Stimulated activated CD4-positive, alpha-beta T cell treated with anti-CD3 and anti-CD28 coated beads, Interleukin-15, amount 100 ng/mL, for 1 hour (primary cell): ENCODE measurements around the gene TNRC18.
"Not testable (repeated sequence)": the region's sequence is repeated elsewhere in the genome, so short reads cannot be mapped to it uniquely, and the experiment has no call there.

Experiments
- DNase-seq, 2 donors: peaks; one replicate each; pipeline ENCODE4 v3.0.0-alpha.2; 2020; ENCODE audit warnings: low read depth in 1 of 2, low spot score in 1 of 2

TNRC18 gene

GRCh38 chr7:5423306-5423975, at the start of gene TNRC18:
Gene TNRC18, minus strand, starts transcription at chr7:5423834. Its CDS starts 2,588 bp downstream, at chr7:5421246.
- DNase-seq, result no peak

- DNase-seq, result no peak
These were observed 49.0 kb upstream of the TNRC18 start for GRCh38 chr7:5472432-5473315.

- not testable (repeated sequence) for DNase-seq
These were observed 48.0 kb upstream of the TNRC18 start for GRCh38 chr7:5471623-5472022.

- DNase-seq, result no peak
These were observed 47.2 kb upstream of the TNRC18 start for GRCh38 chr7:5470816-5471215.

- no peak for DNase-seq
These were observed 46.5 kb upstream of the TNRC18 start for GRCh38 chr7:5470167-5470532.

GRCh38 chr7:5469375-5470166, 45.9 kb upstream of the TNRC18 start:
- no peak for DNase-seq

GRCh38 chr7:5467645-5468044, 44.0 kb upstream of the TNRC18 start:
- DNase-seq, result no peak

- no peak for DNase-seq
These were observed 42.9 kb upstream of the TNRC18 start for GRCh38 chr7:5466551-5466950.

GRCh38 chr7:5463031-5463430, 39.4 kb upstream of the TNRC18 start:
- no peak for DNase-seq

GRCh38 chr7:5462216-5462615, 38.6 kb upstream of the TNRC18 start:
- DNase-seq, result no peak

- DNase-seq, result no peak
These were observed 35.4 kb upstream of the TNRC18 start for GRCh38 chr7:5458921-5459480.

- no peak for DNase-seq
These were observed 33.7 kb upstream of the TNRC18 start for GRCh38 chr7:5457245-5457735.

- no peak for DNase-seq
These were observed 32.8 kb upstream of the TNRC18 start for GRCh38 chr7:5456409-5456808.

- DNase-seq, result no peak
These were observed 32.1 kb upstream of the TNRC18 start for GRCh38 chr7:5455581-5456219.

GRCh38 chr7:5455175-5455574, 31.5 kb upstream of the TNRC18 start:
- DNase-seq, result no peak

GRCh38 chr7:5454485-5454884, 30.9 kb upstream of the TNRC18 start:
- no peak for DNase-seq

GRCh38 chr7:5453566-5454075, 30.0 kb upstream of the TNRC18 start:
- DNase-seq, result no peak

- DNase-seq, result no peak
These were observed 29.4 kb upstream of the TNRC18 start for GRCh38 chr7:5452937-5453540.

- no peak for DNase-seq
These were observed 28.9 kb upstream of the TNRC18 start for GRCh38 chr7:5452470-5452899.

GRCh38 chr7:5451391-5451790, 27.8 kb upstream of the TNRC18 start:
- DNase-seq, result no peak
